GM20000 (cell line): ENCODE results near the gene CEMIP.

Source experiments
- DNase-seq: peaks from one replicate; pipeline ENCODE4 v3.0.0; 2012; ENCODE audit warnings: low spot score
- CTCF ChIP-seq: IDR thresholded peaks from 2 replicates; pipeline ENCODE4 v1.5.1; 2012; ENCODE audit warnings: mild to moderate bottlenecking, control low read depth; ENCODE audit errors: extremely low read depth, missing control alignments

Gene CEMIP

GRCh38 chr15:80974914-80975313 lies 195.7 kb downstream of the CEMIP start:
- TF ChIP-seq CTCF: no peak
- DNase-seq: no peak

- no peak for TF ChIP-seq CTCF
- DNase-seq: no peak
These were observed 197.7 kb downstream of the CEMIP start for GRCh38 chr15:80976851-80977250.

- no peak for DNase-seq
- peak; percentile 36 for TF ChIP-seq CTCF
These were observed 198.5 kb downstream of the CEMIP start for GRCh38 chr15:80977627-80978036.

GRCh38 chr15:80978685-80979329 lies 199.6 kb downstream of the CEMIP start:
- DNase-seq: no peak
- TF ChIP-seq CTCF: no peak

- no peak for TF ChIP-seq CTCF
- no peak for DNase-seq
These were observed 200.5 kb downstream of the CEMIP start for GRCh38 chr15:80979538-80980200.

- DNase-seq: peak; percentile 43
- peak; percentile 40 for TF ChIP-seq CTCF
These were observed 203.0 kb downstream of the CEMIP start for GRCh38 chr15:80982205-80982604.

- DNase-seq: no peak
- no peak for TF ChIP-seq CTCF
These were observed 203.7 kb downstream of the CEMIP start for GRCh38 chr15:80982839-80983238.
